Measurements from ENCODE around the gene AKIRIN1.

Gene AKIRIN1

DNA sequence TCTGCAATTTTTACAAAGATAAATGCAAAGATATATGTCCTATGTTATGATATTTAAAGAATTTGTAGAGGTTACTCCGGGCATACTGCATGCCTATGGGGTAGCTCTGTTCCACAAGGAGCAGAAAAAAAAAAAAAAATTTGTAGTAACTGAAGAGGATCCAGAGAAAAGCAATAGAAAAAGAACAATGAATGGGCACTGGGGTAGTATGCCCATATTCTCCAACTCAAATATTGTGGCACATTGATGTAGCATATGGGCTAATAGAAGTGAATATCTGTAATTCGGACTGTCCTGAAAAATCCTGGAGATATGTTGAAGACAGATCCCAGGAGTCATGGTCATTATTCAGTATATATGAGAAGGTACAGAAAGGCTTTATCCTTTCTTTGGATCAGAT is 1.1 kb upstream of the AKIRIN1 start:
- in situ Hi-C loops (cut with HindIII; ENCODE audit: low sequenced_read_pairs): no loop called here
- H3K4me3 ChIP-seq (ENCODE audit: low read depth, low read length): no peak overlapping the region
- DNase-seq (ENCODE audit: low read depth, low spot score): no peak
- TF ChIP-seq, protein P1, sequence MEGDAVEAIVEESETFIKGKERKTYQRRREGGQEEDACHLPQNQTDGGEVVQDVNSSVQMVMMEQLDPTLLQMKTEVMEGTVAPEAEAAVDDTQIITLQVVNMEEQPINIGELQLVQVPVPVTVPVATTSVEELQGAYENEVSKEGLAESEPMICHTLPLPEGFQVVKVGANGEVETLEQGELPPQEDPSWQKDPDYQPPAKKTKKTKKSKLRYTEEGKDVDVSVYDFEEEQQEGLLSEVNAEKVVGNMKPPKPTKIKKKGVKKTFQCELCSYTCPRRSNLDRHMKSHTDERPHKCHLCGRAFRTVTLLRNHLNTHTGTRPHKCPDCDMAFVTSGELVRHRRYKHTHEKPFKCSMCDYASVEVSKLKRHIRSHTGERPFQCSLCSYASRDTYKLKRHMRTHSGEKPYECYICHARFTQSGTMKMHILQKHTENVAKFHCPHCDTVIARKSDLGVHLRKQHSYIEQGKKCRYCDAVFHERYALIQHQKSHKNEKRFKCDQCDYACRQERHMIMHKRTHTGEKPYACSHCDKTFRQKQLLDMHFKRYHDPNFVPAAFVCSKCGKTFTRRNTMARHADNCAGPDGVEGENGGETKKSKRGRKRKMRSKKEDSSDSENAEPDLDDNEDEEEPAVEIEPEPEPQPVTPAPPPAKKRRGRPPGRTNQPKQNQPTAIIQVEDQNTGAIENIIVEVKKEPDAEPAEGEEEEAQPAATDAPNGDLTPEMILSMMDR (IDR thresholded peaks at IDR 0.05; ENCODE audit: low read depth, low read length): no peak

GRCh38 chr1:38990386-38990737 is 714 bp upstream of the AKIRIN1 start:
- DNase-seq (ENCODE audit: low read depth, low spot score): peak; percentile 26
- in situ Hi-C loops (cut with HindIII; ENCODE audit: low sequenced_read_pairs): no loop called here
- TF ChIP-seq, protein P1 (IDR thresholded peaks at IDR 0.05; ENCODE audit: low read depth, low read length): no peak
- peak overlapping the region; percentile 57 for H3K4me3 ChIP-seq (ENCODE audit: low read depth, low read length)

GRCh38 chr1:38991638-38992411 is 749 bp downstream of the AKIRIN1 start:
- H3K4me3 ChIP-seq (ENCODE audit: low read depth, low read length): peak overlapping the region; percentile 91
- in situ Hi-C loops (cut with HindIII; ENCODE audit: low sequenced_read_pairs): no loop called here
- no peak for DNase-seq (ENCODE audit: low read depth, low spot score)
- TF ChIP-seq, protein P1 (IDR thresholded peaks at IDR 0.05; ENCODE audit: low read depth, low read length): no peak

DNA sequence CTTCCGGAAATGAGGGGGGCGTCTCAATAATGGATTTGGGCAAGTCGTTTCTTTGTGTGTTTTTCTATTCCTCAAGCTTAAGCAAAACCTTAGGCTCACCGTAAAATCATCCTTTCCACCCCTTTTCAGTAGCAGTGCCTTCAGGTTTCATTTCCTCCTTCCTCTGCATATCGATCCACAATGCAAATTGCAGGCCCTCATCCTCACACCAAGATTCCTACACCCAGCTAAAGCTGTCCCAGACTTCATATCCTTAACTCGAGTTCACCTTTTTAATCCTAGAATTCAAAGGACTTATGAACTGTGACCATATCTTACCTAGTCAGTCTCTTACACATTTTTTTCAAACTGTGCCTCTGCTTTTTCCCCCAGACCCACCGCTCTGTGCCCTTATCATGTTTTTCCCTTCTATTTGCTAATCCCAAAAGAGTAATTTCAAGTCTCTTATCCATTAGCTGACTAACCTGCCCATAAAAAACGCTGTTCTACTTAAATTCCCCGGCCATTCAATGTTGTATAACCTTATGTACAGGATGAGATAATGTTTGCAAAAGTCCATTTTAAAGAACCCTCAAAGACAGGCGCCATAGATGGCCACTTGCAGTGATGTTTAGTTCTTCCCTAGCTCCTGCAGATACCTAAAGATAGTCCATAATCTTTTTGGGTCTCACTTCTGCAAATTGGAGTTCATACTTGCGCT is 1.5 kb downstream of the AKIRIN1 start:
- TF ChIP-seq, protein P1 (IDR thresholded peaks at IDR 0.05; ENCODE audit: low read depth, low read length): no peak
- H3K4me3 ChIP-seq (ENCODE audit: low read depth, low read length): peak overlapping the region; percentile 91
- in situ Hi-C loops (cut with HindIII; ENCODE audit: low sequenced_read_pairs): no loop called here
- DNase-seq (ENCODE audit: low read depth, low spot score): no peak

GRCh38 chr1:38994196-38994595 is 3.1 kb downstream of the AKIRIN1 start:
- TF ChIP-seq, protein P1 (IDR thresholded peaks at IDR 0.05; ENCODE audit: low read depth, low read length): no peak
- in situ Hi-C loops (cut with HindIII; ENCODE audit: low sequenced_read_pairs): no loop called here
- no peak overlapping the region for H3K4me3 ChIP-seq (ENCODE audit: low read depth, low read length)
- no peak for DNase-seq (ENCODE audit: low read depth, low spot score)

DNA sequence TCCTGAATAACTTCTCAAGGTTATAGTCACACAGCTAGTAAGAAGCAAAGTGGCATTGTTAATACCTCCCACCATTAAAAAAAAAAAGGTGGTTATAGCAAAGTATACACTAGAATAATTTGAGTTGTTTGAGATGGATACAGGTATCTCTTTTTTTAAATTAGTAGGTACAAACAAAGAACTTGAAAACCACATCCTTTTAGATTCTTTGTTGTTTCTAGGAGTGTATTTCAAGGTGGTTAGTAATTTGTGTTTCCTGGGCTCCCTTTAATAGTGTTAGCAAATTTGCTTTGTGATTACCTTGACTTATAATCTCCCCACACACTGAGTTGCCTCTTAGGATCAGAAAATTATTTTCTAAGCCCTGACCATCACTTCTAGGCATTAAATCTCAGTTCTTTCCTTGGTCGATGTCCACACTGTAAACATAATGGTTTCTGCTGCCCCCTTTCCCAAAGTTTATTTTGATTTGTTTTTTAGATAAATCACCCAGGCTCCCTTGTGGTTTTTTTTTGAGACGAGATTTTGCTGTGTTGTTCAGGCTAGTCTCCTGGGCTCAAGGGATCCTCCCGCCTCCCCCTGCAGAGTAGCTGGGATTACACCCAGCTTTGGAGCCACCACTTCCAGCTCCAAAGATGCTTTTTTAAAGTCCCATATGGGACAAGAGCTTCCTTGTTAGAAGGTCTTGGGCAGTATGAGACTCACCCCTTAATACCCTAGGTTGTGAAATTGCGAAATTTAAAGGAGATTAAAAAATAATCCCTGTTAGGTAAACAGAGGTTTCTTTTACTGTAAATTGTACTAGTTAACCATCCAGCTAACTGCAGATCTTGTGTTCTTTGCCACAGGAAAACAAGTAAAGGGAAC is 6.2 kb downstream of the AKIRIN1 start:
- TF ChIP-seq, protein P1 (IDR thresholded peaks at IDR 0.05; ENCODE audit: low read depth, low read length): no peak
- in situ Hi-C loops (cut with HindIII; ENCODE audit: low sequenced_read_pairs): no loop called here
- no peak for DNase-seq (ENCODE audit: low read depth, low spot score)
- H3K4me3 ChIP-seq (ENCODE audit: low read depth, low read length): no peak overlapping the region
